ENCODE data around the gene CD151. TPM values are rescaled to one million over a fixed set of nuclear protein-coding genes. Genes with fewer than 3 reads are reported as not detected.

CD151 gene
- total and polyA plus RNA-seq, 2 donors, result 19.5 to 82.3 TPM

GRCh38 chr11:843086-843734 lies 10.5 kb downstream of the CD151 start:
- Histone ChIP-seq H3K4me3 (ENCODE audit: low read length in 2 of 2) (peak overlapping the region; percentile 44 to 94), H3K27ac (ENCODE audit: low read depth in 1 of 2, low read length in 1 of 2) (peak overlapping the region; percentile 68 to 72), H3K4me1 (ENCODE audit: control insufficient read depth in 2 of 2, insufficient read depth in 2 of 2, low read length in 2 of 2) (peaks cover 13 to 48% of the 10 kb centered on the region in 2 donors), H3K27me3 (ENCODE audit: control insufficient read depth in 2 of 2, insufficient read depth in 1 of 2, low read length in 1 of 2) (peaks cover 14 to 49% of the 10 kb centered on the region in 2 donors), H3K36me3 (ENCODE audit: control insufficient read depth in 2 of 2, insufficient read depth in 2 of 2, low read length in 1 of 2) (peaks cover 19 to 21% of the 10 kb centered on the region in 2 donors), H3K9me3 (ENCODE audit: control insufficient read depth in 2 of 2, insufficient read depth in 1 of 2, low read length in 1 of 2) (no peaks in the 10 kb centered on the region)
- DNase-seq (ENCODE audit: low read depth in 6 of 9, low spot score in 9 of 9), result no peak
- WGBS, result under 1% methylated on average over 53 of the region's 53 CpGs

GRCh38 chr11:843818-844692 lies 11.3 kb downstream of the CD151 start:
- DNase-seq (ENCODE audit: low read depth in 6 of 9, low spot score in 9 of 9), result no peak
- H3K9me3 ChIP-seq (ENCODE audit: control insufficient read depth in 2 of 2, insufficient read depth in 1 of 2, low read length in 1 of 2), result no peaks in the 10 kb centered on the region
- H3K4me3 ChIP-seq (ENCODE audit: low read length in 2 of 2), result peak overlapping the region; percentile 44 to 94
- H3K4me1 ChIP-seq (ENCODE audit: control insufficient read depth in 2 of 2, insufficient read depth in 2 of 2, low read length in 2 of 2), result peaks cover 21 to 56% of the 10 kb centered on the region in 2 donors
- peaks cover 12 to 13% of the 10 kb centered on the region in 2 donors for H3K36me3 ChIP-seq (ENCODE audit: control insufficient read depth in 2 of 2, insufficient read depth in 2 of 2, low read length in 1 of 2)
- peaks cover 14 to 58% of the 10 kb centered on the region in 2 donors for H3K27me3 ChIP-seq (ENCODE audit: control insufficient read depth in 2 of 2, insufficient read depth in 1 of 2, low read length in 1 of 2)
- H3K27ac ChIP-seq (ENCODE audit: low read depth in 1 of 2, low read length in 1 of 2), result peak overlapping the region; percentile 68 to 72
- WGBS, result 18% methylated on average over 25 of the region's 25 CpGs

- 54% methylated on average over 31 of the region's 31 CpGs for WGBS
These were observed 12.2 kb downstream of the CD151 start for GRCh38 chr11:844693-845644.

GRCh38 chr11:845872-846495 lies 13.2 kb downstream of the CD151 start:
- WGBS, result 65% methylated on average over 8 of the region's 8 CpGs
- Histone ChIP-seq H3K27ac (ENCODE audit: low read depth in 1 of 2, low read length in 1 of 2) (no peak overlapping the region), H3K4me3 (ENCODE audit: low read length in 2 of 2) (no peak overlapping the region), H3K36me3 (ENCODE audit: control insufficient read depth in 2 of 2, insufficient read depth in 2 of 2, low read length in 1 of 2) (no peaks in the 10 kb centered on the region), H3K27me3 (ENCODE audit: control insufficient read depth in 2 of 2, insufficient read depth in 1 of 2, low read length in 1 of 2) (peaks cover 23 to 72% of the 10 kb centered on the region in 2 donors), H3K4me1 (ENCODE audit: control insufficient read depth in 2 of 2, insufficient read depth in 2 of 2, low read length in 2 of 2) (peaks cover 24 to 55% of the 10 kb centered on the region in 2 donors), H3K9me3 (ENCODE audit: control insufficient read depth in 2 of 2, insufficient read depth in 1 of 2, low read length in 1 of 2) (no peaks in the 10 kb centered on the region)
- DNase-seq (ENCODE audit: low read depth in 6 of 9, low spot score in 9 of 9), result no peak

More at GRCh38 chr11:844693-845644, 12.2 kb downstream of the CD151 start:
- Histone ChIP-seq H3K4me3 (ENCODE audit: low read length in 2 of 2) (no peak overlapping the region), H3K9me3 (ENCODE audit: control insufficient read depth in 2 of 2, insufficient read depth in 1 of 2, low read length in 1 of 2) (no peaks in the 10 kb centered on the region), H3K36me3 (ENCODE audit: control insufficient read depth in 2 of 2, insufficient read depth in 2 of 2, low read length in 1 of 2) (peaks cover 3 to 4% of the 10 kb centered on the region in 2 donors), H3K27ac (ENCODE audit: low read depth in 1 of 2, low read length in 1 of 2) (peak overlapping the region in 1 of 2 donors; percentile 72), H3K4me1 (ENCODE audit: control insufficient read depth in 2 of 2, insufficient read depth in 2 of 2, low read length in 2 of 2) (peaks cover 23 to 60% of the 10 kb centered on the region in 2 donors), H3K27me3 (ENCODE audit: control insufficient read depth in 2 of 2, insufficient read depth in 1 of 2, low read length in 1 of 2) (peaks cover 17 to 62% of the 10 kb centered on the region in 2 donors)
- peak in 1 of 9 donors; percentile 58 for DNase-seq (ENCODE audit: low read depth in 6 of 9, low spot score in 9 of 9)

- H3K36me3 ChIP-seq (ENCODE audit: control insufficient read depth in 2 of 2, insufficient read depth in 2 of 2, low read length in 1 of 2), result no peaks in the 10 kb centered on the region
- WGBS, result 89% methylated on average over 11 of the region's 11 CpGs
- H3K27me3 ChIP-seq (ENCODE audit: control insufficient read depth in 2 of 2, insufficient read depth in 1 of 2, low read length in 1 of 2), result peaks cover 23 to 78% of the 10 kb centered on the region in 2 donors
- no peak overlapping the region for H3K27ac ChIP-seq (ENCODE audit: low read depth in 1 of 2, low read length in 1 of 2)
- no peak for DNase-seq (ENCODE audit: low read depth in 6 of 9, low spot score in 9 of 9)
- H3K4me1 ChIP-seq (ENCODE audit: control insufficient read depth in 2 of 2, insufficient read depth in 2 of 2, low read length in 2 of 2), result peaks cover 17 to 48% of the 10 kb centered on the region in 2 donors
- no peaks in the 10 kb centered on the region for H3K9me3 ChIP-seq (ENCODE audit: control insufficient read depth in 2 of 2, insufficient read depth in 1 of 2, low read length in 1 of 2)
- no peak overlapping the region for H3K4me3 ChIP-seq (ENCODE audit: low read length in 2 of 2)
These were observed 13.8 kb downstream of the CD151 start for GRCh38 chr11:846496-847098.

- peaks cover 23 to 79% of the 10 kb centered on the region in 2 donors for H3K27me3 ChIP-seq (ENCODE audit: control insufficient read depth in 2 of 2, insufficient read depth in 1 of 2, low read length in 1 of 2)
- DNase-seq (ENCODE audit: low read depth in 6 of 9, low spot score in 9 of 9), result no peak
- WGBS, result 75% methylated on average over 18 of the region's 18 CpGs
- peaks cover 17 to 45% of the 10 kb centered on the region in 2 donors for H3K4me1 ChIP-seq (ENCODE audit: control insufficient read depth in 2 of 2, insufficient read depth in 2 of 2, low read length in 2 of 2)
- H3K4me3 ChIP-seq (ENCODE audit: low read length in 2 of 2), result no peak overlapping the region
- no peaks in the 10 kb centered on the region for H3K9me3 ChIP-seq (ENCODE audit: control insufficient read depth in 2 of 2, insufficient read depth in 1 of 2, low read length in 1 of 2)
- H3K36me3 ChIP-seq (ENCODE audit: control insufficient read depth in 2 of 2, insufficient read depth in 2 of 2, low read length in 1 of 2), result no peaks in the 10 kb centered on the region
- no peak overlapping the region for H3K27ac ChIP-seq (ENCODE audit: low read depth in 1 of 2, low read length in 1 of 2)
These were observed 15.1 kb downstream of the CD151 start for GRCh38 chr11:847876-848275.

GRCh38 chr11:848380-848931 lies 15.7 kb downstream of the CD151 start:
- Histone ChIP-seq H3K4me3 (ENCODE audit: low read length in 2 of 2) (no peak overlapping the region), H3K27ac (ENCODE audit: low read depth in 1 of 2, low read length in 1 of 2) (peak overlapping the region in 1 of 2 donors; percentile 37), H3K27me3 (ENCODE audit: control insufficient read depth in 2 of 2, insufficient read depth in 1 of 2, low read length in 1 of 2) (peaks cover 17 to 73% of the 10 kb centered on the region in 2 donors), H3K9me3 (ENCODE audit: control insufficient read depth in 2 of 2, insufficient read depth in 1 of 2, low read length in 1 of 2) (no peaks in the 10 kb centered on the region), H3K4me1 (ENCODE audit: control insufficient read depth in 2 of 2, insufficient read depth in 2 of 2, low read length in 2 of 2) (peaks cover 14 to 41% of the 10 kb centered on the region in 2 donors), H3K36me3 (ENCODE audit: control insufficient read depth in 2 of 2, insufficient read depth in 2 of 2, low read length in 1 of 2) (no peaks in the 10 kb centered on the region)
- peak in 2 of 9 donors; percentile 57 to 67 for DNase-seq (ENCODE audit: low read depth in 6 of 9, low spot score in 9 of 9)
- WGBS, result 28% methylated on average over 14 of the region's 14 CpGs

Data from thymus (tissue), 11 donors.